Measurements from ENCODE around the gene ACSL3. TPM values are rescaled to one million over a fixed set of nuclear protein-coding genes. Genes with fewer than 3 reads are reported as not detected.
"Not testable (repeated sequence)": the region's sequence is repeated elsewhere in the genome, so short reads cannot be mapped to it uniquely, and the experiment has no call there.

The ACSL3 gene
- polyA plus RNA-seq, 1 donor: 35.8 TPM

DNA sequence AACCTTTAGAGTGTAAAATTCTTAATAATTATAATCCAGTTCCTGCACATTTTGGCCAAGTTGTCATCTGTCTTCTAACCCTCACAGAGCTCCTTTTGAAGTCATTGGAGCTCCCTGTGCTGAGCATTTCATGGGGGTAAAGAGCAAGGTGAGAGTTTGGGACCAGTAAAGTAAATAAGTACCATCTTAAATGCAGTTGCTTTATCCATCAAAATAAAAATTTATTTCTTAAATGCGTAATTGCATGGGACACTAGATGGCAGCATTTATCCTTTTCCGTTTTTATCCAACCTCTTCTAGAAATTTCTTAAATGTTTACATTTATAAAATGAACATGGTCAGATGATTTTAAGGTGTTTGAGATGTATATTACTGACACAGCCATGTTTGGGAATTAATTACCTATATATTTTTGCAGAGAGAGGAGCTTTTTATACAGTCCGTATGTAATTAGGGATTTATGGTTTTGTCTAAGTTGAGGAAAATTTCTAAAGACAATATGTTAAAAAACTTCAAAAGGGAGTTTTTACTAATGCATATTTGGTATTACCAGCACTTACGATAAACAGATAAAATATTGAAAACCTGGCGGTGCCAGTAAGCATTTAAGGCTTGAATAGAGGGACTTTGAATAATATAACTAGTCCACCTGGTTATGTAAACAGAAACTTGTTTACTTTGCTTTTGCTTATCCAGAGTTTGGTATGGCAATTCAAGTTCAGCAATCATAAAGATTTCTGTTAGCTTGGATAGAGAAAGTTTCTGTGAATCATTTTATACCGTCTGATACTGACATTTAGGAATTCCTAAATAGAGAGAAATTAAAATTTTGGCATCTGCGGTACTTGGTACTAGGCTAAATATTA lies 54.5 kb downstream of the ACSL3 start:
- DNase-seq: no peak

DNA sequence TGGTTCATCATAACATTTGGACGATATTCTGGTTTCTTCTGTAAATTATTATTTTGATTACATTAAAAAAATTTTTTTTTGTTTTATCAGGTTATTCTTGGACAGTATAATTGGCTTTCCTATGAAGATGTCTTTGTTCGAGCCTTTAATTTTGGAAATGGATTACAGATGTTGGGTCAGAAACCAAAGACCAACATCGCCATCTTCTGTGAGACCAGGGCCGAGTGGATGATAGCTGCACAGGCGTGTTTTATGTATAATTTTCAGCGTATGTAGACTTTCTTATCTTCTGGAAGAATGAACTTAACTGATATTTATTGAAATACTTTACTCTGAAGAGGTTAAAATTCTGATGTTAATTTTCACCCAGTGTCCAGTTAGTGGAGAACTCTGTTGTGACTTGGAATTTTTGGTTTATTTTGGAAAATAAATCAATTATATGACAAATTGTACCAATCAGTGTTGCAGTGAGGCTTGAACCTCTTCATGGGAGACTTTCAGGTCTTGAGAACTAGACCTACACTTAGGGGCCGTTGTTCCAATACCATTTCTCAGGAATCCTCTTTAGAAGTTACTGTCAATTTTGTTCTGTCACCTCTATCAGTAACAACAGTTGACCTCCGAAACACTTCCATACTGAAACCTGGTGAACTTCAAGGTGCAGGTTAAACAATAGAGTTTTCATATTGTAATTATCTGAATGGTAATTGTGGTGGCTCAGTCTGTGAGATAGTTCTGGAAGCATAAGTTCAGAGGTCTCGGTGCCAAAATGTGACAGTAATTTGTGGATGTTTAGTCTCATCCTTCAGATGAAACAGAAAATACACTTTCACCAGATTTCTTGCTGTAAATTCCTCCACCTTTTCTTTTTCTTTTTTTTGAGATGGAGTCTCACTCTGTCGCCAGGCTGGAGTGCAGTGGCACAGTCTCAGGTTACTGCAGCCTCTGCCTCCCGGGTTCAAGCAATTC lies 55.7 kb downstream of the ACSL3 start:
- no peak for DNase-seq

DNA sequence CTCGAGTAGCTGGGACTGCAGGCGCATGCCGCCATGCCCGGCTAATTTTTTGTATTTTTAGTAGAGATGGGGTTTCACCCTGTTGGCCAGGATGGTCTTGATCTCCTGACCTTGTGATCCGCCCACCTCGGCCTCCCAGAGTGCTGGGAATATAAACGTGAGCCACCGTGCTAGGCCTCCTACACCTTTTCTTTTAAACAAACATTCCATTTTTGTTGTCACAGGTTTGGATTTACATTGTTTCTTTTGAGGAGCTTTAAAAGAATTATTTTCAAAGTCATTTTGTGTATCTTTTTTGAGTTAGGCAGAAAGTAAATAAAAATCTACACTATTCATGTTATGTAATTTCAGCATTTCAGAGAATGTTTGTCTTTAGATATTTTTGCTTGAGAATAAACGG lies 56.4 kb downstream of the ACSL3 start:
- DNase-seq: not testable (repeated sequence)

DNA sequence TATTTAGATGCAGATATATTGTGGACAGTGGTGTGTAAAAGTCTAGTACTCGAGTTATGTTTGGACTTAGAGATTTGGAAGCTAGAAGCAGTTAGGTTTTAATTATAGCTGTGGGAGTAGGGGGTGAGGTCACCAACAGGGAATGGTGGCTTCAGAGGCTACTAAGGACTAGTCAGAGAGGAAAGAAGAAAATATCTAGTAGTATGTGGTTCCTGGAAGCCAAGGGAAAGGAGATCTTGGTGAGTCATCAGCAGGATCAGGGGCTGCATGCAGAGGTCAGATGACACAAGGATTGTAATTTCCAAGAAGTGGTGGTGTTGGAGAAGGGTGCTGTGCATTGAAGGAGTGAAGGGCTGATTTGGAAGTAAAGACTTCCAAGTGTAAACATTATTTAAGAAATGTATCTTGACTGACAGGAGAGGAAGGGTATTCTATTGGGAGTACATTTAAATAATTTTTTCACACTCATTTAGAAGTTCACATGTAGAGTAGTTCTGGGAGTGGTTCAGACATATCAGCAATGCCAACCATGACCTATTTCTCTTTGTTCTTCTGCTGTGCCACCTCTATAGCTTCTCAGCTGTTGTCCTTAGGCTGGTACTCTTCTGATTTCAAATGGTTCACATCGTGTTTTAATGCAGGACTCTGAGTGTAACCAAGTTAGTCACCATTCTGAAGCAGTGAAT lies 59.1 kb downstream of the ACSL3 start:
- DNase-seq: no peak

DNA sequence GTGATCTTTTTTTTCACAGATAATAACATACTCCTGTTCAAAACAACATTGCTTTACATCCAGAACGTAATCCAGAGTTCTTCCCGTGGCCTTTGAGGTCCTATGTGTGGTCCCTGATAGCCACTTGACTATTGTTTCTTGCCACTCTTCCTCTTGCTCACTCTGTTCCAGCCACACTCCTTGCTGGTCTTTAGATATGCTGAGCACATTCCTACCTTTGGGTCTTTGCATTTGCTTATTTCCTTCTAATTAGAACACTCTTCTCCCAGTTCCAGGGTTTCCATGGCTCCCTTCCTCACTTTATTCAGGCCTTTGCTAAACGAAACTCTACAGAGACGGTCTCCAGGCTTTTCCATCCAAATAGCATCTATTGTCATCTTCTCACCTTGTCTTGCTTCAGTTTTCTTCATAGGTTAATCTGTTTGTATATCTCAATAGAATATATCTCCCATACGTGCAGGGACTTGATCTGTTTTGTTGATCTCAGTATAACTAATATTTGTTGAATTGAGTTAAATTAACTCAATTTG lies 59.9 kb downstream of the ACSL3 start:
- no peak for DNase-seq

DNA sequence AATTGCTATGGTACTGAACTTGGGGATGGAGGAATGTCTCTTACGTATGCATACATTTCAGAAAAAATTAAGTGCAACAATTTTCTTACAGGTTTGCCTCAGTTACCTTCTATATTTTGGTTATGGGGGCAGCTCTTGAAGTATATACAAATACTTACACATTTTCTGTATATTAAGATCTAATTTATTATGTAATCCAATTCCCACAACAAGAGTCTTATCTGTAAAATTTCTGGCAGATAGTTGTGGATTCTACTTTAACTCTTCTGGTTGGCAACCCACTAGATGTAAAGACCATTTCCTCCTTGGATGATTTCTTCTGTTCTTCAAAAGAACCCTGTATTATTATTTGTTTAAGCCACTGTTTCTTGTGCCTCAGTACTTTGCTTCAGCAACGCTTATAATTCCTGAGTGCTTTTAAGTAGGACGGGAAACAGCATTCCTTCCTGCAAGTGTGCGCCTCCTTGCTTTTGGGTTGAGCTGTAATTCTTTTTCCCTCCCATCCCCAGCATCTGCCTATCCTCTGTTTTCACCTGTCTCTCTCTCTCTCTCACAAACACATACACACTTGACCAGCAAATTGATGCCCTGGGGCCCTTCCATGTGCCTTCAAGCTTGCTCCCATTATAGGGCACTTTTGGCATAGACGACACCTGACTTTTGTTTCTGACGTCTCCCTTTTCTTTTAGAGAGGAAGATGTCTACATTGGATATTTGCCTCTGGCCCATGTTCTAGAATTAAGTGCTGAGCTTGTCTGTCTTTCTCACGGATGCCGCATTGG lies 61.4 kb downstream of the ACSL3 start:
- DNase-seq: no peak

DNA sequence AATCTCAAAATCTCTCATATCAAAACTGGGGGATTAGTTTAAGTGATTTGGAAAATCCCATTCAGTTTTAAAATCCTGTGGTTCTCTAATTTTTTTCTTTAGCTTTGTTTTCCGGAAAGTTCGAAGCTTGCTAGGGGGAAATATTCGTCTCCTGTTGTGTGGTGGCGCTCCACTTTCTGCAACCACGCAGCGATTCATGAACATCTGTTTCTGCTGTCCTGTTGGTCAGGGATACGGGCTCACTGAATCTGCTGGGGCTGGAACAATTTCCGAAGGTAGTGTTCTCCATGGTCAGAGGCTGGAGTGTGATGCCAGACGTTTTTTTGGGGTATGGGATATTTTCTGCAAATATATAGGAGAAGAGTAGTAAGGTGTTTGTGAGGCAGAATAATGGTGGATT lies 66.1 kb downstream of the ACSL3 start:
- DNase-seq: no peak

DNA sequence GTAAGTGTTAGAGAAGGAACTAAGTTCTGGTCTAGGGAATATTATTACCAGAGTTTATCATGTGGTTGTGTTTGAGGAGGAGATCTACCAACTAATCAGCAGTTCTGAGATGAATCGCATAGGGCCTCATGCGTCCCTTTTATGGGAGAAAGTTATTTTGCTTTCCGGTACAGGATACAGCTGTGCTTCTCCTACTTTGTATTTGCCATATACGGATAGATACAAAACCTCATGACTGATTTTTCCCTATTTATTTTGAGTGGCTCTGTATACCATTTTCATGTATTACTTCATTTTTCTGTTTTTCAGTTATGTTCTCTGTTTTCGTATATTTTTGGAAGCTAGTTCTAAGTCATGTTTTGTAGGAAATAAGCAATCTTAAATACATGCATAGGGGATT lies 66.8 kb downstream of the ACSL3 start:
- no peak for DNase-seq

DNA sequence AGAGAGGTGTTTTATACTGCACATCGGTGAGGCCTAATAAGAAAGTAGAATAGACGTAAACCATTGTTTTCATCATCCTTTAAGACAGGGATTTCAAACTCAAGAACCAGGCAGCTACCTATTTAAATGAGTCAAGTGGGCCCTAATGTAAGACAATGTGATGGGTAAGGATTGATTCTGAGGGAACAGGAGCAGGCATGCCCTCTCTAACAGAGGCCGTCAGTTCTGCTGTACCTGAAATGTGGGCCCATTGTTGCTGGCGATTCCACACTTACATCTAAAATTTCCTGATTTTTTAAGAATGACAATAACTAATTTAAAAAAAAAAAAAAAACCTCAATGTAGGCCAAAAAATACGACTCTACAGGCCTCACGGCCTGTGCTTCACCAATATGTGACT lies 67.5 kb downstream of the ACSL3 start:
- no peak for DNase-seq

DNA sequence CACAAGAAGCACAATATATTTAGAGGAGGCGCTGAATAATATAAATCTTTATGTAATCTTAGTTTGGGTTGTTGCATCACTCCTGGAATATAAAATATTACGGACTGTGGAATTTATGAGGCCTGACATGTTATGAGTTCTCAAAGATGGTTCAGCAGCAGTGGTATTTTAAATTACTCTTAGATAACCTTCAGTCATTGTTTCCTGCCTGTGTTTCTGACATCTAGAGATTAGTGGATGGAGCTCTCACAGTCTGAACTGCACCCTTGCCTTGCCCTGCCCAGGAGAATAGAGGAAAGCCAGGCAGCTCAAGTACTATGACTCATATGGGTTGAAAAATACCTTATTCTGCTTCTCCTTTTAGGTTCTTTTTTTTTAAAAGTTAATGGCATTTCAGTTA lies 70.0 kb downstream of the ACSL3 start:
- DNase-seq: no peak

DNA sequence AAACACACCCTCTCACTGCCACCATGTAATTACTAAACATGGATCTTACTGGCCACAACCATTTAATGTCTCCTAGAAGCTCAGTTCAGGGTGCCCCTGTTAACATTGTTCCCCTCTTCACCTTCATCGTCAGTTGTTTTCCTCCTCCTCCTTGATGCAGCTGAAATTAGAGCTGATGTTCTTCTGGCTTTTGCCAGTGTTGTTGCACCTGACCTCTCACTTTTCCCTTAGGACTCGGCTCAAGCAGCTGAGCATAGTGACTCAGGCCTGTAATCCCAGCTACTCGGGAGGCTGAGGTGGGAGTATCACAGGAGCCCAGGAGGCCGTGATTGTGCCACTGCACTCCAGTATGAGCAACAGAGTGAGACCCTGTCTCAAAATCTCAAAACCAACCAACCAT lies 70.8 kb downstream of the ACSL3 start:
- no peak for DNase-seq

DNA sequence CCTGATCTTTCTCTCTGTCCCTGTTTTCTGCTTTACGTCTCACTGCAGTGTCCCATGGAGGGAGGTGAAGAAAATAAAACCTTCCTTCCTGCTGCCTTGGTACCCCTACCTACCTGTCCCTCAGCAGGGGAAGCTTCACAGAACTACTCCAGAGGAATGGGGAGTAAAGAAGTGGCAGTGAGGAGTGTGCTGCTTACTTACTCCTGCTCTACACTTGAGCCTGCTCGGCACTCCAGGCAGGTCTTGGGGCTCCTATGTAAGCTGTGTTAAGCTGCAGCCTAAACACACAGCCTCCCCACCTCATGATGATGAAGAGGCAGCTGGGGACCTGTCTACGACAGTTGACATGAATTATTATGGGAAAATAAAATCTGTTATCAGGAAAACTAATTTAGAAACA lies 72.6 kb downstream of the ACSL3 start:
- no peak for DNase-seq

DNA sequence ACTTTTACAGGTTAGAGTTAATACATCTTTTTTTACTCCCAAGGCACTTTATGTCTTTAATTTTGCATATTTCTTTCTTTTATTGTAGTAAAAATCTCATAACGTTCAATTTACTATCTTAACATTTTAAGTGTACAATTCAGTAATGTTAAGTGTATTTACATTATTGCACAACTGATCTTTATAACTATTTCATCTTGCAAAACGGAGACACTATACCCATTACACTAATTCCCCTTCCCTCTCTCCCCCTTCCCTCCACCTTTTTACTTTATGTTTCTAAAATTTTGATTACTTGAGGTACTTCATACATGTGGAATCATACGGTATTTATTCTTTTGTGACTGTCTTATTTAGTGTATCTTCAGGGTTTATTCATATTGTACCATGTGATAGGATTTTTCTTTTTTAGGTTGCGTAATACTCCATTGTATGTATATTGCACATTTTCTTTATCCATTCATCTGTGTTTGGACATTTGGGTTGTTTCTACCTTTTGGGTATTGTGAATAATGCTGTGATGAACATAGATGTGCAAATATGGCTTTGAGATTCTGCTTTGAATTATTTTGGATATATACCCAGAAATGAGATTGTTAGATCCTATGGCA lies 75.0 kb downstream of the ACSL3 start:
- DNase-seq: no peak

DNA sequence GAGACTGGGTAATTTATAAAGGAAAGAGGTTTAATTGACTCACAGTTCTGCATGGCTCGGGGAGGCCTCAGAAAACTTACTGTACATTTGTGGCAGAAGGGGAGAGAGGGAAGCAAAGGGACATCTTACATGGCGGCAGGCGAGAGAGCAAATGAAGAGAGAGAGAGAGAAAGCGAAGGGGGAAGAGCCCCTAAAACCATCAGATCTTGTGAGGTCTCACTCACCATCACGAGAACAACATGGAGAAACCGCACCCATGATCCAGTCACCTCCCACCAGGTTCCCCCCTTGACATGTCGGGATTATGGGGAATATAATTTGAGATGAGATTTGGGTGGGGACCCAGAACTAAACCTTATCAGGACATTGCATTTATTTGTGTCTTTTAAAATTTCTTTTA lies 75.9 kb downstream of the ACSL3 start:
- DNase-seq: no peak

DNA sequence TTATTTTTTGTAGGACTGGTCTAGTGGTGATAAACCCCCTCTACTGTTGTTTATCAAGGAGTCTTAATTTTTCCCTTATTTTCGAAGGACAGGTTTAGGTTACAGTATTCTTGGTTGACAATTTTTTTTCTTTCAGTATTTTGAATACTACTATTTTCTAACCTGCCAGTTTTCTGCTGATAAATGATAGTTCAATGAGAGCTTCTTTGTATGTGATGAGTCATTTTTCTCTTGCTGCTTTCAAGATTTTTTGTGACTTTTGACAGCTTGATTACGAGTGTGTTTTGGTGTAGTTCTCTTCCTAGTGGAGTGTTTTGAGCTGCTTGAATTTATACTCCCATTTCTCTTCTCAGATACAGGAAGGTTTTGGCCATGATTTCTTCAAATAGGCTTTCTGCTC lies 77.5 kb downstream of the ACSL3 start:
- DNase-seq: no peak

DNA sequence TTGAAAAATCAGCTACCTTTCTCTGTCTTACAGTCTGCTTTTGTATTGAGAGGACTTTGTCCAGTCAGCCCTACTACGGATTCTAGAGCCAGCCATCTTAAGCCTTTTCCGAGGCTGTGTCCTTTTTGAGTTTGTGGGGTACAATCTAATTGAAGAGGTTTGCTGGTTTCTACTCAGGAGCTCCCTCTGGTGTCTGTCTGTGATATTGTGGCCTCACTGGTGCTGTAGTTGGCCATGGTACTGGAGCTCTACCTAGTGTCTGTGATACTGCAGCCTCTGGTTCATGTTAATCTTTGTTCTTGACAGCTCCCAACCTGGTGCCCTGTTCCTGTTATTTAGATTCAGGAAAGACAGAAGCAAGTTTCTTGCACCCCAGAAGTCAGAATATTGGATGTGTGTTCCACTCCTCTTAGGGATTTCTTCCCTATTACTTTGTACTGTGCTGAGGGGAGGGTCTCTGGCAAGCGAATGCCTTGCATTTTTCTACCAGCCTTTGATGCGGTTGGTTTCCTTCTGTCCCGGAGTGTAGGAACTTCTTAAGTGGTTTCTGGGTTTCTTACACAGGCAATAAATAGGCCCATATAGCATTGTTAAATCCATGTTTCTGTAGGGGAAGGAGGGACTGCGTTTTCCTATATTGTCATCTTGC lies 78.5 kb downstream of the ACSL3 start:
- no peak for DNase-seq

DNA sequence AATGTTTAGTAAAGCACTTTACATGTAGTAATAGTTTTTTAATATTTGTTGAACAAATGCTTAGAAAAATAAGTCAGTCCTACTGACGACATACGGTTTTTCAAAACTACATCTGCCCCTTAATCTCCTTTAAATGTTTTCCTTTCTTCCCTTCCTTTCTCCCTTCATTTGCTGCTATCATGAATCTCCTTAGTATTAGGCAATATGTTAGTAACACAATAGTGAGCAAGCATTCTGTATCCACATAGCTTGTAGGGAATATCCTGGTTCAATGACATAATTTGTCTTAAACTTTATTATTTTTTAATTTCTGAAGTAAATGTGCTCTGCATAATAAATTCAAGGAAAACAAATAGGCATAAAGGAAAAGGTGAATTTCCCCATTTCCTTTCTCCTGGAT lies 79.1 kb downstream of the ACSL3 start:
- no peak for DNase-seq

DNA sequence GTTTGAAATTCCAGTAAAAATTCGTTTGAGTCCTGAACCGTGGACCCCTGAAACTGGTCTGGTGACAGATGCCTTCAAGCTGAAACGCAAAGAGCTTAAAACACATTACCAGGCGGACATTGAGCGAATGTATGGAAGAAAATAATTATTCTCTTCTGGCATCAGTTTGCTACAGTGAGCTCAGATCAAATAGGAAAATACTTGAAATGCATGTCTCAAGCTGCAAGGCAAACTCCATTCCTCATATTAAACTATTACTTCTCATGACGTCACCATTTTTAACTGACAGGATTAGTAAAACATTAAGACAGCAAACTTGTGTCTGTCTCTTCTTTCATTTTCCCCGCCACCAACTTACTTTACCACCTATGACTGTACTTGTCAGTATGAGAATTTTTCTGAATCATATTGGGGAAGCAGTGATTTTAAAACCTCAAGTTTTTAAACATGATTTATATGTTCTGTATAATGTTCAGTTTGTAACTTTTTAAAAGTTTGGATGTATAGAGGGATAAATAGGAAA lies 80.7 kb downstream of the ACSL3 start:
- DNase-seq: no peak

DNA sequence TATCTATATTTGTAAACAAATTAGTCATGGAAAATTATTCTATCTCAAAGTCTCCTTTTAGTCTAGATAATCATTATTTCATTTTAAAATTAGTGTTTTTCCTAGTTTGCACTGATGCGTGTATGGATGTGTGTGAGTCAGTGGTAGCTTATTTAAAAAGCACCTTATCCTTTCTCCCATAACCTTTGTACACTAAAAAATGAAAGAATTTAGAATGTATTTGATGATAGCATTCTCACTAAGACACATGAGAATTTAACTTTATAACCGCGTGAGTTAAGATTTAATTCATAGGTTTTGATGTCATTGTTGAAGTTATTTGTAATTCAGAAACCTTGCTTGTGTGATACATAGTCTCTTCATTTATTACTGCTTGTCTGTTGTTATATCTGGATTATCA lies 81.7 kb downstream of the ACSL3 start:
- no peak for DNase-seq

DNA sequence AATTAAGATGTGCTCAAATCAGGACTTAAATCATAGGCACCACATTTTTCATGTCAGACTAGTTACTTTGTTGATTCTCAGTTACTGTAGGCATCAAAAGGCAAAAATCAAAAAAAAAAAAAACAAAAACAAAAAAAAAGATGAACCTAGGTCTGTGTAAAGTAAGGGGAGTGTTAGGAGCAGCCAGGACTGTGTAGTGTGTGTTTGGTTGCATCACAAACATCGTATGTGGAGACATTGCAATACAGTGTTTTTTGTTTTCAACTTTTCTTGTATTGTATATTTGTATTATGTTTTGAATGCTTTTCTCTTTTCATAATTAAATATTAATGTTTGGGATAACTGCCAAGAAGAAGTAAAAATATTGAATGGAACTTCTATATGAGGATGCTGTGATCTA lies 82.1 kb downstream of the ACSL3 start:
- DNase-seq: no peak

DNA sequence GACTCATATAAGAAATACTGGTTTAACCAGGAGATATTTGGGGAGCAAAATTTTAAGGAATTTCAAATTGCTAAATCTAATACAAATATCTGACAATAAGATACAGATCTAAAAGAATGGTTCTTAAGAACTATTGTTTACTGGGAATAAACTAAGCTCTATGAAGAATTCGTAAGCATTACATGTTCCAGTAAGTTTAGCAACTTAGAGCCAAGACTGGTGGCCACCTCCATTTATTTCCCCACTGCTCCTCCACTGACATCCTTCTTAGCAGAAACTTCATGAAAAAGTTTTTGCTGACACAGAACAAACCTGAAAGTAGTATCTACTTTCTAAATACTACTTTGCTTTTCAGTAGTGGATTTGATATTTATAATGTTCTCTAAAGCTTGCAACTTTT lies 83.0 kb downstream of the ACSL3 start:
- DNase-seq: no peak

Data from hindlimb muscle (tissue), 1 donor.